HG03135 (cell line): ENCODE measurements around the gene RABGGTA.
"Not testable (repeated sequence)": the region's sequence is repeated elsewhere in the genome, so short reads cannot be mapped to it uniquely, and the experiment has no call there.

Source experiments
- ATAC-seq: cut with Tn5 transposase; IDR thresholded peaks from one replicate; pipeline ENCODE4 v1.9.1; 2021; ENCODE audit warnings: mild to moderate bottlenecking, moderate library complexity; ENCODE audit not compliant: unreplicated experiment

Gene RABGGTA

DNA sequence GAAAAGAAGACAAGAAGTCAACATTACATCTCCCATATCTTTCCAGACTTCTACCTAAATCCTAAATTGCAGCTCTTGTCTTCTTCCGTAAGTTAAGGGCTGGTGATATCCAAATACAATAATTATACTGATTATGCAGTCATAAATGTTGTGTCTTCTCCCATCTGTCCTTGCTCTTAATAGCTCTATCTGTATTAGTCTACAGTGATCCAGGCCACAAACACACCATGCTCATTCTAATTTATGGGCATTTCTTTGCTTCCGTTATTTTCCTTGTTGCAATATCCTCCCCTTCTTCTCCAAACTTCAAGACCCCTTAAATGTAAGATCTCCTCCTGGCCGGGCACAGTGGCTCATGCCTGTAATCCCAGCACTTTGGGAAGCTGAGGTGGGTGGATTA, 51.9 kb downstream of the RABGGTA start:
- no peak for ATAC-seq

DNA sequence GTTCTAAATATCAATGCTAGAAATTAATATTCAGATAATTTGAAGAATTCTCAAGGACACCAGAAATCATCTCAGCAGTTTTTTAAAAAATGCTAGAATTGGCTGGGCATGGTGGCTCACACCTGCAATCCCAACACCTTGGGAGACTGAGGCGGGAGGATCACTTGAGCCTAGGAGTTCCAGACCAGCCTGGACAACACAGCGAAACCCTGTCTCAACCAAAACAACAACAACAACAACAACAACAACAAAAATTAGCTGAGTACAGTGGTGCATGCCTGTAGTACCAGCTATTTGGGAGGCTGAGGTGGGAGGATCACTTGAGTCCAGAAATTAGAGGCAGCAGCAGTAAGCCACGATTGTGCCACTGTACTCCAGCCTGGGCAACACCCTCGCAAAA, 52.3 kb downstream of the RABGGTA start:
- ATAC-seq, result no peak

DNA sequence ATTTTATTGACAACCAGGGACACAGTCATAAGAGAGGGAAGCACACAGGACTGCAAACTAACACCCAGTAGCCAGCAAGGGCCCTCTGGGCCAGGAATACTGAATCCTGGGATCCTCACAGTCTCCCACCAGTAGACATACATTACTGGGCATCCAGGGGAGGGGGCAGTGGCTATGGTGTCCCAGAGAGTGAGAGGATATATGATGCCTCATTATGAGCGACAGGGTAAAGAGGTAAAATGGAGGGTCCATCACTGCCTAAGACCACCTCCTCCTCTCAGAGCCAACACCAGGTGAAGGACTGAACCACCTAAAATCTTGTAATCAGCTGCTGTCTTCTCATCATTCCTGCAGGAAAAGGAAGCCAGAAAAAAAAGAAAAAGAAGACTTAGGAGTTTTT, 54.5 kb downstream of the RABGGTA start:
- not testable (repeated sequence) for ATAC-seq

DNA sequence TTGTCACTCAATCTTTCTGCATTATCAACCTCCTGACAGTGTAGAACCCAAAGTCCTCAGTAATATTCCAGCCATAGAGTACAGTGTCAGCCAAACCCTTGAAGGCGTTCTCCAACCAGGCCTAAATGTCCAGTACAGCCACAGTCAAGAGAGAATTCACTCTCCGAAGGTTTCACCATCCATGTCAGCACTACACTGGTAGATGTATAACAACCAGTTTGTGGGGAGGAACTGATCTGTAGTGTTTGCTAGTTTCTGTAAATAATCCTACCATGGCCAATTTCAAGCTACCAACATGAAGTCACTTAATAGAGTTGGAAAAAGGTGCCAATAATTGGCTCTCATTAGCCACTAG, 55.1 kb downstream of the RABGGTA start:
- ATAC-seq, result no peak
